ENCODE data around the gene GPR84.
"Not testable (repeated sequence)": the region's sequence is repeated elsewhere in the genome, so short reads cannot be mapped to it uniquely, and the experiment has no call there.

DNA sequence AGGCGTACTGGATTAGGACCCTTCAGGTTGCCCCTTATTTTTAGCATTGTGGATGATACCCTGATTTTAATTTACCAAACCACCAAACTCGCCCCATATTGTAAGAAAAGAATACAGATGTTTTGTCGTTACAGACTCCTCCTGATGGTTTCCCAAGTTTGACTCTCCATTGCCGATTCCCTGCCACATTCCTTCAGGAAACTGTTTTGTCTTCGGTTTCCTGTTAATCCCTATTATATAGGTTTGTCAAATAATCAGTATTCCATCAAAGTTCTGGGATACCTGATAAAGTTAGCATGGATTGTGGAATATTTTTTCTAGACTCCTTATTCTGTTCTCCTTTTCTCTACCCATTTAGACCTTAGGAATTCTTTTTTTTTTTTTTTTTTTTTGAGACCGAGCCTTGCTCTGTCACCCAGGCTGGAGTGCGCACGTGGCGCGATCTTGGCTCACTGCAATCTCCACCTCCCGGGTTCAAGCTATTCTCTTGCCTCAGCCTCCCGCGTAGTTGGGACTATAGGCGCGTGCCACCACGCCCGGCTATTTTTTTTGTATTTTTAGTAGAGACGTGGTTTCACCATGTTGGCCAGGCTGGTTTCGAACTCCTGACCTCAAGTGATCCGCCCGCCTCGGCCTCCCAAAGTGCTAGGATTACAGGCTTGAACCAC, 38.7 kb downstream of the GPR84 start:
- not testable (repeated sequence) for TF ChIP-seq ZNF773 (CRISPR knock-in tag; IDR thresholded peaks at IDR 0.05; ENCODE audit: borderline replicate concordance); CREM (IDR thresholded peaks at IDR 0.05); CREM (CRISPR knock-in tag; IDR thresholded peaks at IDR 0.05); FOSL1 (CRISPR knock-in tag; IDR thresholded peaks at IDR 0.05; ENCODE audit: borderline replicate concordance); HDAC1 (CRISPR knock-in tag; IDR thresholded peaks at IDR 0.05); MEIS1 (CRISPR knock-in tag; IDR thresholded peaks at IDR 0.05; ENCODE audit: borderline replicate concordance); ZSCAN30 (CRISPR knock-in tag; IDR thresholded peaks at IDR 0.05); ZNF782 (CRISPR knock-in tag; IDR thresholded peaks at IDR 0.05; ENCODE audit: borderline replicate concordance); POLR2A (IDR thresholded peaks at IDR 0.05; ENCODE audit: insufficient read depth in 1 of 2, low read depth in 2 of 2, low read length in 2 of 2); PHF8 (CRISPR knock-in tag; IDR thresholded peaks at IDR 0.05); ZNF33B (CRISPR knock-in tag; IDR thresholded peaks at IDR 0.05); KDM1A (CRISPR knock-in tag; IDR thresholded peaks at IDR 0.05)
- TF ChIP-seq, protein P1, sequence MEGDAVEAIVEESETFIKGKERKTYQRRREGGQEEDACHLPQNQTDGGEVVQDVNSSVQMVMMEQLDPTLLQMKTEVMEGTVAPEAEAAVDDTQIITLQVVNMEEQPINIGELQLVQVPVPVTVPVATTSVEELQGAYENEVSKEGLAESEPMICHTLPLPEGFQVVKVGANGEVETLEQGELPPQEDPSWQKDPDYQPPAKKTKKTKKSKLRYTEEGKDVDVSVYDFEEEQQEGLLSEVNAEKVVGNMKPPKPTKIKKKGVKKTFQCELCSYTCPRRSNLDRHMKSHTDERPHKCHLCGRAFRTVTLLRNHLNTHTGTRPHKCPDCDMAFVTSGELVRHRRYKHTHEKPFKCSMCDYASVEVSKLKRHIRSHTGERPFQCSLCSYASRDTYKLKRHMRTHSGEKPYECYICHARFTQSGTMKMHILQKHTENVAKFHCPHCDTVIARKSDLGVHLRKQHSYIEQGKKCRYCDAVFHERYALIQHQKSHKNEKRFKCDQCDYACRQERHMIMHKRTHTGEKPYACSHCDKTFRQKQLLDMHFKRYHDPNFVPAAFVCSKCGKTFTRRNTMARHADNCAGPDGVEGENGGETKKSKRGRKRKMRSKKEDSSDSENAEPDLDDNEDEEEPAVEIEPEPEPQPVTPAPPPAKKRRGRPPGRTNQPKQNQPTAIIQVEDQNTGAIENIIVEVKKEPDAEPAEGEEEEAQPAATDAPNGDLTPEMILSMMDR (CRISPR knock-in tag; IDR thresholded peaks at IDR 0.05), result not testable (repeated sequence)
- TF ChIP-seq, protein P2, sequence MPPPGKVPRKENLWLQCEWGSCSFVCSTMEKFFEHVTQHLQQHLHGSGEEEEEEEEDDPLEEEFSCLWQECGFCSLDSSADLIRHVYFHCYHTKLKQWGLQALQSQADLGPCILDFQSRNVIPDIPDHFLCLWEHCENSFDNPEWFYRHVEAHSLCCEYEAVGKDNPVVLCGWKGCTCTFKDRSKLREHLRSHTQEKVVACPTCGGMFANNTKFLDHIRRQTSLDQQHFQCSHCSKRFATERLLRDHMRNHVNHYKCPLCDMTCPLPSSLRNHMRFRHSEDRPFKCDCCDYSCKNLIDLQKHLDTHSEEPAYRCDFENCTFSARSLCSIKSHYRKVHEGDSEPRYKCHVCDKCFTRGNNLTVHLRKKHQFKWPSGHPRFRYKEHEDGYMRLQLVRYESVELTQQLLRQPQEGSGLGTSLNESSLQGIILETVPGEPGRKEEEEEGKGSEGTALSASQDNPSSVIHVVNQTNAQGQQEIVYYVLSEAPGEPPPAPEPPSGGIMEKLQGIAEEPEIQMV (CRISPR knock-in tag; IDR thresholded peaks at IDR 0.05; ENCODE audit: low read depth), result not testable (repeated sequence)
